Lung (tissue), 12 donors: ENCODE results near the gene PATE3. TPM values are rescaled to one million over a fixed set of nuclear protein-coding genes. Genes with fewer than 3 reads are reported as not detected.

Source experiments
- ATAC-seq: fragments of 200-7000 bp; cut with Tn5 transposase; one replicate; pipeline ENCODE4 v1.9.1; 2020; ENCODE audit warnings: moderate number of reproducible peaks; ENCODE audit not compliant: insufficient read depth, low FRiP score
- DNase-seq, 3 donors: peaks; one replicate each; pipeline ENCODE4 v3.0.0-alpha.2; 2013 to 2017
- H3K27ac ChIP-seq, 2 donors: one replicate each; pipeline ENCODE4 v1.5.1; 2013; ENCODE audit warnings: mild to moderate bottlenecking in 2 of 2, moderate library complexity in 2 of 2, control low read depth in 1 of 2, inconsistent platforms in 1 of 2, low read depth in 1 of 2, low read length in 1 of 2
- H3K27me3 ChIP-seq, 3 donors: one replicate each; pipeline ENCODE4 v1.5.1; 2013; ENCODE audit warnings: low read length in 2 of 3; ENCODE audit not compliant: control insufficient read depth in 3 of 3, insufficient read depth in 3 of 3
- H3K36me3 ChIP-seq, 4 donors: one replicate each; pipeline ENCODE4 v1.5.1; 2013; ENCODE audit warnings: low read length in 4 of 4, mild to moderate bottlenecking in 1 of 4, moderate library complexity in 1 of 4; ENCODE audit not compliant: control insufficient read depth in 4 of 4, insufficient read depth in 4 of 4
- H3K4me1 ChIP-seq, 5 donors: one replicate each; pipeline ENCODE4 v1.5.1; 2013; ENCODE audit warnings: low read length in 5 of 5, mild to moderate bottlenecking in 2 of 5, moderate library complexity in 1 of 5; ENCODE audit not compliant: control insufficient read depth in 5 of 5, insufficient read depth in 5 of 5
- H3K4me3 ChIP-seq: one replicate; pipeline ENCODE4 v1.5.1; 2013; ENCODE audit warnings: mild to moderate bottlenecking, control low read depth, moderate library complexity
- H3K9ac ChIP-seq, 2 donors: one replicate each; pipeline ENCODE4 v1.5.1; 2013; ENCODE audit warnings: low read length in 2 of 2, control low read depth in 1 of 2; ENCODE audit not compliant: insufficient read depth in 1 of 2
- H3K9me3 ChIP-seq, 4 donors: one replicate each; pipeline ENCODE4 v1.5.1; 2013; ENCODE audit warnings: low read length in 3 of 4, mild to moderate bottlenecking in 1 of 4, moderate library complexity in 1 of 4; ENCODE audit not compliant: control insufficient read depth in 4 of 4, insufficient read depth in 3 of 4
- CTCF ChIP-seq: IDR thresholded peaks from 2 replicates; pipeline ENCODE4 v1.5.1; 2012; ENCODE audit warnings: mild to moderate bottlenecking; ENCODE audit errors: control extremely low read depth, extremely low read depth
- WGBS, 2 donors: extraction: QIAGEN DNeasy Blood & Tissue Kit; methylation state at CpG; one replicate each; pipeline ENCODE4 v1.1.7; 2013; 5-methylcytosine and 5-hydroxymethylcytosine counted together
- polyA plus RNA-seq, 2 donors: library from polyadenylated mRNA; stranded (reverse); fragments of 200-250 nt; gene quantifications; one replicate each; pipeline ENCODE4 v1.2.1, GENCODE V29; 2013
- total RNA-seq, 2 donors: library from RNA; depleted of rRNA in 1 of 2; stranded (reverse); fragments of >200 nt in 1 of 2; gene quantifications; one replicate each; pipeline ENCODE4 v1.2.1, GENCODE V29; 2014 to 2021
- donor health status: control.
- donor health status: control.
- donor health status: Bipolar disorder and iron deficiency.
- donor health status: healthy.
- donor health status: DM: yes; HTN: yes; CAD: no.

The PATE3 gene
- total and polyA plus RNA-seq, 4 donors = not detected

GRCh38 chr11:125784678-125785077 is 3.2 kb upstream of the PATE3 start:
- 49 to 50% methylated on average over 2 of the region's 2 CpGs for WGBS, 2 donors
- H3K27ac ChIP-seq = no peak overlapping the region
- H3K4me3 ChIP-seq = no peak overlapping the region
- H3K4me1 ChIP-seq = no peaks in the 10 kb centered on the region
- no peaks in the 10 kb centered on the region for H3K27me3 ChIP-seq
- no peak for TF ChIP-seq CTCF
- H3K36me3 ChIP-seq = no peaks in the 10 kb centered on the region
- DNase-seq = no peak
- no peak overlapping the region for H3K9ac ChIP-seq
- H3K9me3 ChIP-seq = no peaks in the 10 kb centered on the region
- ATAC-seq = no peak

- Histone ChIP-seq H3K27ac (no peak overlapping the region), H3K9ac (no peak overlapping the region), H3K4me3 (no peak overlapping the region), H3K4me1 (no peaks in the 10 kb centered on the region), H3K36me3 (no peaks in the 10 kb centered on the region), H3K27me3 (no peaks in the 10 kb centered on the region), H3K9me3 (peaks cover 0 to 9% (median 1%) of the 10 kb centered on the region in 4 donors)
- TF ChIP-seq CTCF = no peak
- WGBS, 2 donors = 94% methylated on average over 4 of the region's 4 CpGs
- DNase-seq (no peak), ATAC-seq (no peak)
Observed at GRCh38 chr11:125790825-125791224, 2.9 kb downstream of the PATE3 start.

- ATAC-seq = no peak
- Histone ChIP-seq H3K9ac (no peak overlapping the region), H3K4me1 (no peaks in the 10 kb centered on the region), H3K27ac (no peak overlapping the region), H3K4me3 (no peak overlapping the region), H3K36me3 (no peaks in the 10 kb centered on the region), H3K27me3 (no peaks in the 10 kb centered on the region), H3K9me3 (peaks cover 0 to 13% (median 9%) of the 10 kb centered on the region in 4 donors)
- no peak for DNase-seq
- TF ChIP-seq CTCF = no peak
- WGBS, 2 donors = 42 to 49% methylated on average over 4 of the region's 4 CpGs
Observed at GRCh38 chr11:125797641-125798040, 9.7 kb downstream of the PATE3 start.

GRCh38 chr11:125799808-125800207 is 11.9 kb downstream of the PATE3 start:
- H3K9me3 ChIP-seq = peaks cover 0 to 16% (median 8%) of the 10 kb centered on the region in 4 donors

More at GRCh38 chr11:125799808-125800207, 11.9 kb downstream of the PATE3 start:
- H3K27me3 ChIP-seq = no peaks in the 10 kb centered on the region
- DNase-seq = no peak
- TF ChIP-seq CTCF = no peak
- H3K4me3 ChIP-seq = no peak overlapping the region
- H3K4me1 ChIP-seq = no peaks in the 10 kb centered on the region
- no peak for ATAC-seq
- no peak overlapping the region for H3K9ac ChIP-seq
- WGBS, 2 donors = 22 to 86% methylated on average over 2 of the region's 2 CpGs
- H3K36me3 ChIP-seq = no peaks in the 10 kb centered on the region
- no peak overlapping the region for H3K27ac ChIP-seq
